Neuron (in vitro differentiated cells): ENCODE measurements around the gene GAB3.
"Not testable (repeated sequence)": the region's sequence is repeated elsewhere in the genome, so short reads cannot be mapped to it uniquely, and the experiment has no call there.

ENCODE experiments used
- H2AFZ ChIP-seq: one replicate; pipeline ENCODE4 v1.6.1; 2013; ENCODE audit warnings: low read depth, mild to moderate bottlenecking, inconsistent platforms, low read length, moderate library complexity
- H3K27me3 ChIP-seq: one replicate; pipeline ENCODE4 v1.6.1; 2013; ENCODE audit warnings: low read length; ENCODE audit not compliant: insufficient read depth
- H3K36me3 ChIP-seq: one replicate; pipeline ENCODE4 v1.6.1; 2013; ENCODE audit warnings: low read length; ENCODE audit not compliant: insufficient read depth
- H3K4me1 ChIP-seq: one replicate; pipeline ENCODE4 v1.6.1; 2013; ENCODE audit warnings: low read length; ENCODE audit not compliant: insufficient read depth
- H3K4me3 ChIP-seq: 2 replicates; pipeline ENCODE4 v1.5.1; 2013; ENCODE audit warnings: mild to moderate bottlenecking, low read length, moderate library complexity
- H3K9me3 ChIP-seq: one replicate; pipeline ENCODE4 v1.6.1; 2013; ENCODE audit warnings: low read length

Gene GAB3

DNA sequence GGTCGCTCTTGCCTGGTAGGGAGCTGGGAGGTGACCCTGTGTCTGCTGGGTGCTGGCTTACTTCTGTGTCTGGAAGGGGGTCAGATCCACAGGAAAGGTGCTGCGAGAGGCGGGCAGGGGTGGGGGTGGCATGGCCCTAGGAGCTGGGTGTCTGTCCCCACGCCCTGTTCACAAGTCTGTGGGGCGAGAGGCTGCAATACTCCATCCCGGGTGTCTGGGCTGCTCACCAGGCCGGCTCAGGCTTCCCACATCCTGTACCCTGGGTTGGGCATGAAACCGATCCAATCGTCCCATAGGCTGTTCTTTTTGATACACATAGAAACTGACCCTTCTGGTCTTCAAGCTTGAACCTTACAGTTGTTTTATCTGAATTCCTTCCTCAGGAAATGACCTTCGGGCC is 96.5 kb downstream of the GAB3 start:
- Histone ChIP-seq H3K9me3 (no peaks in the 10 kb centered on the region), H3K4me1 (no peaks in the 10 kb centered on the region), H3K36me3 (no peaks in the 10 kb centered on the region), H2AFZ (no peak overlapping the region), H3K27me3 (peaks cover 4% of the 10 kb centered on the region), H3K4me3 (no peak overlapping the region)

DNA sequence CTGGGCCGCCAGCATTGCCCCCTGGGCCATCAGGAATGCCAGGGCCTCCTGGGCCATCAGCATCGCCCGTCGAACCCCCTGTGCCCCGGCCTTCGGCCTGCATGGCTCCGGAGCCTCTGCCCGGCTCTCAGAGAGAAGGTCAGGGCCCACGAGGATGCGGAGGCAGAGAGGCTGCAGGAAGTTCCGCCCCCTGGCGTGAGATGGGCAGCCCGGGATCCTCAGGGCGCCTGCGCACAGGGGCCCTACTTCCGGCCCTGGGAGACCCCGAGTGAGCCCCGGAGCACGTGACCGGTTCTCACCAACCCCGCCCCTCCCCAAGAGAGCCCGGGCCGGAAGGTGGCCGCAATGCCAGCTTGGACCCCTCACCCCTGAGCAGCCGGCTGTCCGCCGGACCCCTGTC is 97.5 kb downstream of the GAB3 start, which contains the start of gene CTAG2:
TSS of gene CTAG2 (minus strand) at position 167 of the 400 bp plus-strand sequence. CDS start at position 103, 64 bp downstream.
- H3K36me3 ChIP-seq, H3K27me3 ChIP-seq, H3K9me3 ChIP-seq, H3K4me3 ChIP-seq, H3K4me1 ChIP-seq, H2AFZ ChIP-seq: not testable (repeated sequence)

DNA sequence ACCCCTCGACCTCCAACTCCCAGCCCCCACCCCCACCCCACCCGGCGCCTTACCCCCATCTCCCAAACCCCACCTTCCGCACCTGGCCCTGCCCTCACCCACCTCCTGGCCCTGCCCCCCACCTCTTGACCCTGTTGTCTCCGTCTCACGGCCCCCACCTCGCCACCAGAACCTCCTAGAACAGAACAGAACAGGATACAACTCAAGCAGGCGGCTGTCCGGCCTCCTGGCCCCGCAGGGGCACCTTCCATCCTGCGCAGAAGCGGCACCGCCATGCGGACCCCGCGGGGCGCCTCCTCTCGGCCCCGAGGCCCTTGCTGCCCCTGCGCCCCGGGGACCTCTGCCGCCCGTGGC is 97.9 kb downstream of the GAB3 start:
- no peak overlapping the region for H2AFZ ChIP-seq
- no peaks in the 10 kb centered on the region for H3K36me3 ChIP-seq
- no peak overlapping the region for H3K4me3 ChIP-seq
- H3K4me1 ChIP-seq: no peaks in the 10 kb centered on the region
- no peaks in the 10 kb centered on the region for H3K9me3 ChIP-seq
- peaks cover 4% of the 10 kb centered on the region for H3K27me3 ChIP-seq

DNA sequence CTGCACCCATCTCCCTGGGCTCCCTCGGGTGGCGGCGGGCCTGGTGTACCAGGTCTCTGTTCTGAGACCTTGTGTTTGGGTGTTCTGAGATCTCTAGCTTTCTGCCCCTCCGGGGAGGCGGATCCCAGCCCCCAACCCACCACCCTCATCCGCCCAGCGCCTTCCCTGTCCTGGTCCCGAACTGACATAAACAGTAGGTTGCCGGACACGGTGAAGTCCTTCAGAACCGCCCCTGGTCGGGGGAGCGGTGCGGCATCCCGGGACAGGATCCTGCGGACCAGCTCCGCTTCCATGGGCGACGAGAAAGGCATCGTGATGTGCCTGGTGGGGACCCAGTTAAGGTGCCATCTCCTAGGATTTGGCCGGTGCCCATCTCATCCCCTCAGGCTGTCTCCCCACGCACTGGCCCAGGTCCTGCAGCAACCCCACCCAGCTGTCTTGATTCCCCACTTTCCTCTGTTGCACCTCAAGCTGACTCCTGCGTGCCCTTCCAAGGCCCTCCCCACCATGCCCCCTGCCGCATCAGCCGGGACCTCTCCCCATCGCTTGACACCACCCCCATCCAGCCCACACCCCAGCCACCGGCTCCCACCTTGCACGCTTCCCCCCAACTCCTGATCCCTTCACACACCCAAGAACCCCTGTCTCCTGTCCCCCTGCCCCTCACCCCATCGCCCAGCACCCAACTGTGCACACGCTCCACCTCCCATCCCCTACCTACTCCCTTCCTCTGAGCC is 98.4 kb downstream of the GAB3 start:
- Histone ChIP-seq H3K4me1 (no peaks in the 10 kb centered on the region), H3K9me3 (no peaks in the 10 kb centered on the region), H3K4me3 (no peak overlapping the region), H3K36me3 (no peaks in the 10 kb centered on the region), H2AFZ (no peak overlapping the region), H3K27me3 (peaks cover 4% of the 10 kb centered on the region)

DNA sequence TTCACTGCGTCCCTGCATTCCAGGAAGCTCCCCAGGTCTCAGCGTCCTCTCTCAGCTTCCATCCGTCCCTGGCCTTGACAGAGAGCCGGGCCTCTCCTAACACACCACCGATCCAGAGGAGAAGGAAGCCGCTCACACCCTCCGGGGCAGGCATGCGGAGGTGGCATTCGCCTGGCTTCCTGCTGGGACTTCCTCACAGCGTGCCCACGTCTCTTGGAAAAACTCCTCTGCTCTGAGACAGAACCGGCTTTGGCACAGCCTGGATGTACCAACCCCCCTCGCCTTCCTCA is 100.7 kb downstream of the GAB3 start:
- Histone ChIP-seq H3K4me3 (no peak overlapping the region), H3K27me3 (peaks cover 4% of the 10 kb centered on the region), H3K4me1 (no peaks in the 10 kb centered on the region), H3K9me3 (no peaks in the 10 kb centered on the region), H3K36me3 (no peaks in the 10 kb centered on the region), H2AFZ (no peak overlapping the region)

DNA sequence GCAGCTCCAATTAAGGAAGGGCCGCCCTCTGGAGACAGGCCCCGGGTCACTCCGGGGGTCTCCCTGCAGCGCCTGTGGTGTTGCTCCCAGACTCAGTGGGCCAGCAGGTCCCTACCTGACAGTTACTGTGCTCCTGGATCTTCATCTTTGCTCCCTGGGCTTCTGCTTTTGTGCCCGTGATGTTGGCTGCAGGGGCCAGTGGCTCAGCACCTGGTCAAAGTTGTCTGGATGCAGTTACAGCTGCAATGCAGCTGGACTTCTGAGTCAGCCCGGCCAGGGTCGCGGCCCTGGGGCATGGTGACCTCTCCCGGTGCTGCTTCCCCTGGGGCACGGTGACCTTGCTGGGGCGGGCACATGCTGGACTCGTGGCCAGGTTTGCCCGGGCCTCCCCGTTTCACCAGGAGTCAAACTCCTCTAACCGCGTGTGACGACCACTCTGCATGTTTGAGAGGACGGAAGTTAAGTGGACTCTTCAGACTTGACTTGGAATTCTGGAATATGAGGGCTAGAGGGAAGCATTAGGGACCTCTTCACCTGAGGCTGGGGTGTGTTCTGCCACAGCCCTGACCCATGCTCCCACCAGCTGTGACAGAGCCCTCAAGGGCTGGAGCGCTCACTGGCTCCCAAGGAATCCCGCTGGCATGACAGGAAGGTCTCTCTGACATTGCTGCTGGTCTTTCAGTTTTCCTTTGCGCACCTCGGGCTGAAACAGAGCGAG is 101.2 kb downstream of the GAB3 start:
- H3K36me3 ChIP-seq: no peaks in the 10 kb centered on the region
- no peak overlapping the region for H2AFZ ChIP-seq
- H3K4me1 ChIP-seq: no peaks in the 10 kb centered on the region
- H3K27me3 ChIP-seq: peaks cover 2% of the 10 kb centered on the region
- no peaks in the 10 kb centered on the region for H3K9me3 ChIP-seq
- no peak overlapping the region for H3K4me3 ChIP-seq

DNA sequence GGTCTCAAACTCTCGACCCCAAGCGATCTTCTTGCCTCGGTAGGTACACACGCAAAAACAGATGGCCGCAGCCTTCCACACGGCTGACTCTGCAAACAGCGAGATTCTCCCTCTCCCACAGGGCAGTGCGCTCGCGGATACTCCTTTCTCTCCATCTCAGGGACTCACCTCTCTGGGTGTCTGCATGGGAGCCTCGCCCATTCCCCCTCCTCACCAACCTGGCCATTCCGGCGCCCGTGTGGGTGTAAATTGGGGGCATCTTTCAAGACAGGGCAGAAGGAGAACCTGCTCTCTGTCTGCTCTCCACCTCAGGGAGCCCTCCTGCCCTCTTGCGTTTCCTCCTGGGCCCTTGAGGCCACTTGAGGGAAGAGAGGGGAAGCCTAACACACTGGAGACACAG is 101.9 kb downstream of the GAB3 start:
- Histone ChIP-seq H3K4me3 (no peak overlapping the region), H3K27me3 (no peaks in the 10 kb centered on the region), H3K36me3 (no peaks in the 10 kb centered on the region), H3K9me3 (no peaks in the 10 kb centered on the region), H2AFZ (no peak overlapping the region), H3K4me1 (no peaks in the 10 kb centered on the region)

DNA sequence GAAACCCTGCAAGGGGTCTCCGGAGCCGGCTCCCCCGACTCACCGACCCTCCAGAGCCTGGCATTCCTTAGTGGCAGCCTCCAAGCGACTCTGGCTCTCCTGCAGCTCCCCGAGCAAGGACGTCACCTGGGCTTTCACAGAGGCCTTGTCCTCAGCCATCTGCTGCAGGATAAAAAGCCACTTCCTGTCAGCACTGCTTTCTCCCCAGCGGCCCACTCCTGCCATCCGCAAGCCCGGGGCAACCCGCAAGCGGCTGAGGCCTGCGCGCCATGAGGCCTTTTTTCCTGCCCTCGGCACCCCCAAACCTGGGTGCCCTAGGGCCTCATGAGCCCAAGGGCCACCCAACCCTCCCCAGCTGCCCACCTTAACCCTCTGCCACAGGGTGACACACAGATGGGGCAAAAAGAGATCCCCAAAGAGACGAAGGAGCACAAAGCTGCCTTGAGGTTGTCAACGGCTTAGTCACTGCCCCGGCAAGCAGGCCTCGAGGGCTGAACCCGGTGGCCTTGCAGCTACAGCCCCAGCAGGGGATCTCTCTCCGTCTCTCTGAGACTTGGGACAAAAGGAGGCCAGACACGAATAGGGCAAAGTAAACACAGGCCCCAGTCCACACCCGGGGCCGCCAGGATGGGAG is 105.0 kb downstream of the GAB3 start:
- not testable (repeated sequence) for H2AFZ ChIP-seq, H3K4me1 ChIP-seq, H3K9me3 ChIP-seq, H3K36me3 ChIP-seq, H3K27me3 ChIP-seq, H3K4me3 ChIP-seq

DNA sequence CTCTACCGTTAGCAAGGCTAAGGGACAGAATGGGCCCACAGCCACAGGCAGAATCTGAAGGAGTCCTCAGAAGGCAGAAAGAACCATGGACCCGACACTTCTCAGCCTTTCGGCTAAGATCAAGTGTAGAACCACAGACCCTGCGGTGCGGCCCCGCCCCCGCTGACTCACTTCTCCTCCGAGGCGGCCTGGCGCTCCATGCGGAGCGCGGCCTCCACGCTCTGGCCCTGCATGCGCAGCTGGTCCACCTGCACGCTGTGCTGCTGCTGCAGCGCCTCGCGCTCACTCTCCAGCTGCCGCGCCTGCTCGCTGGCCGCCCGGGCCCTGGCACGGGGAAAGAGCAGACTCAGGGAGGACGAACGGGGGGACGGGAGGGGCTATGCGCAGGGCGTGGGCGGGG is 107.2 kb downstream of the GAB3 start:
- not testable (repeated sequence) for H3K4me1 ChIP-seq, H3K4me3 ChIP-seq, H3K27me3 ChIP-seq, H2AFZ ChIP-seq, H3K36me3 ChIP-seq, H3K9me3 ChIP-seq

DNA sequence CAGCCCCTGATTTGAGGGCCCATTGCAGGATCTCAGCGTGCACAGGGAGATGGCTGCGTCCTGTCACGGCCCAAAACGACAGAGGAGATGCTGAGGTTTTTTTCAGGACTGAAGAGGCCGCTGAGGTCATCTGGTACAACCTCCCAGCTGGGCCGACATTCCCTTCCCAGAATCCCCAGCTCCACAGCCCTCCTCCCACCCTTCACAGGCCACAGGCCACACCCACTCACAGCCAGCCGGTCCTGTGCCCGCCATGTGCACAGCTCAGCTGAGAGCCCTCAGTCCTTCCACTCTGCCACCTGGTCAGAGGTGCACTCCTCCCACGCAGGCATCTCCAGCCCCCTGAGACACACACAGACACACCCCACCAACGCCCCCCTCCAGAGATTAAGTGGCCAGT is 109.1 kb downstream of the GAB3 start:
- H3K36me3 ChIP-seq, H3K9me3 ChIP-seq, H3K27me3 ChIP-seq, H3K4me3 ChIP-seq, H2AFZ ChIP-seq, H3K4me1 ChIP-seq: not testable (repeated sequence)

DNA sequence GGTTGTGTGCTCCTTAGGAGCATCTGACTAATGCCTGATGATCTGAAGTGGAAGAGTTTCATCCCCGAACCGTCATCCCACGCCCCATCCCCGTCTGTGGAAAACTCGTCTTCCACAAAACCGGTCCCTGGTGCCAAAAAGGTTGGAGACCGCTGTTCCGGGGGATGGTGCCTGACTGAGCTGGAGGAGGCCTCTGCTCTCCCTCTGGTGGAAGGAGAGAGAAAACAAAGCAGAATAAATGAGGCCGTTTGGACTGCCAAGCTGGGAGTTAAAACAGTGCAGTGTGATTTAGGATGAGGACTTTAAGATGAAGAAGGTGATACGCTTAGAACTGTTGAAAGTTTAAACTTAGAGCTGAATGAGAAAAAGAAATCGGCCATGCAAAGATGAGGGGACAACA is 117.2 kb downstream of the GAB3 start:
- not testable (repeated sequence) for H3K36me3 ChIP-seq, H3K4me1 ChIP-seq, H3K4me3 ChIP-seq, H3K9me3 ChIP-seq, H2AFZ ChIP-seq, H3K27me3 ChIP-seq

DNA sequence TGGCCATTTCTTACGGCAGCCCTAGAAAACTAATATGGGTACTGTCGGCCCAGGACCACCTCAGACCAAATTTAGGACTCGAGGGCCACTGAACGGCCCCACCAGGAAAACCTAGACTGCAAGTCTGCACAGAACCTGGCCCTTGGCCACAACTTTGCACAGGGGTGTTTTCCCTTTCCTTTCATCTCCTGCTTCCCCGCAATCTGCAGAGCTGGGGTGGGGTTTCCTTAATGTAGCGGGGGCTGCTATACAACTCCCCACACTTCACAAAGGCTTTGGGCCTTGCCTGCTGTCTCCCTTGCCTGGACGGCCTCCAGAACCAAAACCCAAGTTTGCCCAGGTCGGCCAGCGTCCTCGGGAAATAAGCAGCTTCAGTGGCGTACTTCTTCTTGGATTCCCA is 119.9 kb downstream of the GAB3 start:
- H2AFZ ChIP-seq, H3K9me3 ChIP-seq, H3K27me3 ChIP-seq, H3K36me3 ChIP-seq, H3K4me3 ChIP-seq, H3K4me1 ChIP-seq: not testable (repeated sequence)

DNA sequence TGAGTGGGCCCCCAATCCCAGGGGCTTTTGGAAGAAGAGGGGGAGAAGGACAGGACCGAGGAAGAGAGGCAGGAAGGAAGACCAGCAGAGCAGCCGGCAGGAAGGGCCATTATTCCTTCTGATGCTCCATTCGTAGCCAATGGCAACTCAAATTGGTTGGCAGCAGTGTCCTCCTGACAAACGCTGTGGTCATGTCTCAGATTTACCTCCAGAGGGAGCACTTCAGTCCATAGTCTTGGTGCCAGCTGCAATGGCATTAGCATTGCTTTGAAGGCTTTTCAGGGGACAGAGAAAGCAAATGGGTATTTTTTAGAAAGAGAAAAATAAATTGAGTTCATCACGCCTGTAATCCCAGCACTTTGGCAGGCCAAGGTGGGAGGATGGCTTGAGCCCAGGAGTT is 121.9 kb downstream of the GAB3 start:
- H2AFZ ChIP-seq, H3K9me3 ChIP-seq, H3K4me1 ChIP-seq, H3K4me3 ChIP-seq, H3K27me3 ChIP-seq, H3K36me3 ChIP-seq: not testable (repeated sequence)
